IMR-90 (cell line): Measurements from ENCODE around the gene CBFA2T3. TPM values are rescaled to one million over a fixed set of nuclear protein-coding genes. Genes with fewer than 3 reads are reported as not detected.
A peak's percentile ranks its signal among the peaks of the same experiment; 100 is the strongest.

Experiments used
- ATAC-seq: fragments of 200-7000 bp; cut with Tn5 transposase; 2 replicates; pipeline ENCODE4 v1.9.1; 2020; ENCODE audit warnings: low read depth, mild to moderate bottlenecking, moderate library complexity
- Bru-seq: library from RNA; stranded (reverse); fragments of 400-500 nt; gene quantifications from one replicate; lab custom pipeline; 2021; lab: Mats Ljungman, UMichigan
- BruChase-seq, 2 experiments: library from RNA; stranded (reverse); fragments of 400-500 nt; gene quantifications; one replicate each; lab custom pipeline; 2021; lab: Mats Ljungman, UMichigan
- BruUV-seq: library from RNA; stranded (reverse); fragments of 400-500 nt; replicated peaks from 2 replicates; lab custom pipeline; 2021; lab: Mats Ljungman, UMichigan
- CTCF ChIA-PET: fragments of 300-600 bp; formaldehyde crosslinking; extraction: SDS; loops from one replicate; lab custom pipeline; 2021; ENCODE audit warnings: antibody characterized with exemption; lab: Yijun Ruan, JAX
- POLR2A ChIA-PET: fragments of 300-600 bp; sonication (Branson Sonifier 250); formaldehyde crosslinking; loops from one replicate; lab custom pipeline; 2022; ENCODE audit warnings: antibody characterized with exemption; ENCODE audit not compliant: unreplicated experiment; lab: Charles Lee
- DNase-seq: peaks from one replicate; pipeline ENCODE4 v3.0.0; 2013
- H2AFZ ChIP-seq: replicated peaks from 2 replicates; pipeline ENCODE3; 2013; ENCODE audit warnings: low read length, mild to moderate bottlenecking; ENCODE audit not compliant: poor library complexity
- H2AK5ac ChIP-seq: 2 replicates; pipeline ENCODE4 v1.6.1; 2013; ENCODE audit warnings: low read depth, low read length, inconsistent platforms
- H2AK9ac ChIP-seq: replicated peaks from 2 replicates; pipeline ENCODE3; 2013; ENCODE audit warnings: mild to moderate bottlenecking, low read depth, low read length, moderate library complexity; ENCODE audit not compliant: poor library complexity
- H2BK120ac ChIP-seq: 2 replicates; pipeline ENCODE4 v1.6.1; 2013; ENCODE audit warnings: low read depth, low read length, inconsistent platforms
- H2BK15ac ChIP-seq: 3 replicates; pipeline ENCODE4 v1.6.1; 2013; ENCODE audit warnings: low read depth, low read length, inconsistent platforms
- H2BK20ac ChIP-seq: 2 replicates; pipeline ENCODE4 v1.6.1; 2013; ENCODE audit warnings: low read depth, mild to moderate bottlenecking, inconsistent platforms, low read length, moderate library complexity
- H2BK5ac ChIP-seq: 2 replicates; pipeline ENCODE4 v1.6.1; 2013; ENCODE audit warnings: mild to moderate bottlenecking, low read depth, low read length, inconsistent platforms; ENCODE audit not compliant: poor library complexity, severe bottlenecking
- H3K14ac ChIP-seq: replicated peaks from 2 replicates; pipeline ENCODE4 v1.6.1; 2013; ENCODE audit warnings: low read depth, low read length, inconsistent platforms
- H3K18ac ChIP-seq: 2 replicates; pipeline ENCODE4 v1.6.1; 2013; ENCODE audit warnings: low read depth, low read length, control low read depth
- H3K23ac ChIP-seq: 2 replicates; pipeline ENCODE4 v1.6.1; 2013; ENCODE audit warnings: low read depth, low read length, inconsistent platforms
- H3K27ac ChIP-seq: 2 replicates; pipeline ENCODE4 v1.5.1; 2013; ENCODE audit warnings: mild to moderate bottlenecking, control low read depth, low read length; ENCODE audit not compliant: insufficient read depth
- H3K27me3 ChIP-seq: 2 replicates; pipeline ENCODE4 v1.6.1; 2013; ENCODE audit warnings: low read length; ENCODE audit not compliant: control insufficient read depth, insufficient read depth
- H3K36me3 ChIP-seq: 2 replicates; pipeline ENCODE4 v1.6.1; 2013; ENCODE audit warnings: low read length, mixed read lengths; ENCODE audit not compliant: control insufficient read depth, insufficient read depth
- H3K4ac ChIP-seq: 2 replicates; pipeline ENCODE4 v1.6.1; 2013; ENCODE audit warnings: low read depth, low read length, inconsistent platforms
- H3K4me1 ChIP-seq: 2 replicates; pipeline ENCODE4 v1.6.1; 2013; ENCODE audit warnings: low read length, mixed read lengths; ENCODE audit not compliant: control insufficient read depth, insufficient read depth
- H3K4me2 ChIP-seq: 2 replicates; pipeline ENCODE4 v1.6.1; 2013; ENCODE audit warnings: low read depth, mild to moderate bottlenecking, control low read depth, low read length, moderate library complexity
- H3K4me3 ChIP-seq: 2 replicates; pipeline ENCODE4 v1.5.1; 2013; ENCODE audit warnings: low read depth, mild to moderate bottlenecking, control low read depth, low read length, moderate library complexity; ENCODE audit not compliant: insufficient read depth
- H3K56ac ChIP-seq: 2 replicates; pipeline ENCODE4 v1.6.1; 2013; ENCODE audit warnings: low read length, inconsistent platforms; ENCODE audit not compliant: insufficient read depth; ENCODE audit errors: extremely low read depth
- H3K79me1 ChIP-seq, 2 experiments: 2 replicates each; pipeline ENCODE4 v1.6.1; 2013; ENCODE audit warnings: low read length in 2 of 2, inconsistent platforms in 1 of 2, low read depth in 1 of 2
- H3K9ac ChIP-seq: 2 replicates; pipeline ENCODE4 v1.6.1; 2013; ENCODE audit warnings: low read depth, low read length, control low read depth
- H3K9me1 ChIP-seq: 2 replicates; pipeline ENCODE4 v1.6.1; 2013; ENCODE audit warnings: low read length, inconsistent platforms; ENCODE audit not compliant: insufficient read depth
- H3K9me3 ChIP-seq: 2 replicates; pipeline ENCODE4 v1.6.1; 2013; ENCODE audit warnings: low read length; ENCODE audit not compliant: control insufficient read depth, insufficient read depth
- H4K20me1 ChIP-seq: 2 replicates; pipeline ENCODE4 v1.6.1; 2013; ENCODE audit warnings: low read length, inconsistent platforms; ENCODE audit not compliant: insufficient read depth
- H4K5ac ChIP-seq: 2 replicates; pipeline ENCODE4 v1.6.1; 2013; ENCODE audit warnings: mild to moderate bottlenecking, low read depth, low read length, control low read depth
- H4K8ac ChIP-seq, 2 experiments: 2 replicates each; pipeline ENCODE4 v1.6.1; 2013; ENCODE audit warnings: low read depth in 2 of 2, low read length in 2 of 2, control low read depth in 1 of 2, inconsistent platforms in 1 of 2
- H4K91ac ChIP-seq: 2 replicates; pipeline ENCODE4 v1.6.1; 2013; ENCODE audit warnings: low read depth, low read length, inconsistent platforms; ENCODE audit not compliant: insufficient read depth
- BHLHE40 ChIP-seq: fragments of 150-350 bp; IDR thresholded peaks from 2 replicates; pipeline ENCODE4 v1.6.1; 2016; ENCODE audit warnings: mild to moderate bottlenecking, low read depth, low read length
- FOS ChIP-seq: fragments of 150-350 bp; IDR thresholded peaks from 2 replicates; pipeline ENCODE4 v1.6.1; 2016; ENCODE audit warnings: low read depth, low read length
- MAFK ChIP-seq: IDR thresholded peaks from 2 replicates; pipeline ENCODE4 v1.6.1; 2012; ENCODE audit warnings: low read depth, low read length, improper control_type of control experiment
- NFE2L2 ChIP-seq: fragments of 150-350 bp; IDR thresholded peaks from 2 replicates; pipeline ENCODE4 v1.6.1; 2016; ENCODE audit warnings: low read depth, mild to moderate bottlenecking, low read length
- RCOR1 ChIP-seq: IDR thresholded peaks from 2 replicates; pipeline ENCODE4 v1.6.1; 2012; ENCODE audit warnings: mild to moderate bottlenecking, low read length, improper control_type of control experiment; ENCODE audit not compliant: insufficient replicate concordance
- RFX5 ChIP-seq: IDR thresholded peaks from 2 replicates; pipeline ENCODE4 v1.8.0; 2012; ENCODE audit warnings: low read depth, mild to moderate bottlenecking, low read length, moderate library complexity
- SMC3 ChIP-seq: fragments of 150-350 bp; IDR thresholded peaks from 2 replicates; pipeline ENCODE4 v1.6.1; 2016; ENCODE audit warnings: low read depth, mild to moderate bottlenecking, antibody characterized with exemption, low read length, moderate library complexity
- WGBS, 2 experiments: methylation state at CpG; one replicate each; pipeline versions ENCODE4 v1.1.5 to v1.1.7; 2013; ENCODE audit warnings: missing lambda C conversion rate in 2 of 2; ENCODE audit not compliant: insufficient read length in 1 of 2; ENCODE audit errors: extremely low coverage in 2 of 2; 5-methylcytosine and 5-hydroxymethylcytosine counted together
- dilution Hi-C: fragments of 300-500 bp; cut with HindIII; formaldehyde crosslinking; loops from one replicate; pipeline ENCODE4 v1.14.3; 2018; ENCODE audit warnings: low sequenced_read_pairs; ENCODE audit not compliant: unreplicated experiment
- in situ Hi-C: fragments of 300-500 bp; cut with MboI; formaldehyde crosslinking; loops from 3 replicates; pipeline ENCODE4 v1.14.3; 2019; ENCODE audit warnings: low sequenced_read_pairs, inconsistent platforms, mixed read lengths
- intact Hi-C: fragments of 100-400 bp; cut with micrococcal nuclease; formaldehyde crosslinking; loops from 2 replicates; pipeline ENCODE4 v1.10.0; 2022
- long read RNA-seq: library from polyadenylated mRNA; unstranded; transcript quantifications from one replicate; pipeline ENCODE4 v2.0.0, GENCODE V29; 2021; ENCODE audit not compliant: unreplicated experiment
- polyA plus RNA-seq, 3 experiments: library from polyadenylated mRNA; depleted of rRNA; stranded (reverse); fragments of >200 nt; gene quantifications; 2 replicates each; pipeline ENCODE4 v1.2.3, GENCODE V29; 2012; ENCODE audit warnings: low replicate concordance in 1 of 3
- total RNA-seq: library from RNA; depleted of rRNA; stranded (reverse); fragments of >200 nt; gene quantifications from 2 replicates; pipeline ENCODE4 v1.2.3, GENCODE V29; 2012; rRNA removed

The CBFA2T3 gene
- total RNA-seq (not detected in 2 replicates), polyA plus RNA-seq (2012; rRNA removed) (not detected in 2 replicates), Bru-seq, nascent RNA (percentile 6 among the genes with signal in this experiment), BruChase-seq, experiment 1, labeled RNA remaining after a 6-hour chase (percentile 6 among the genes with signal in this experiment), BruChase-seq, experiment 2, labeled RNA remaining after a 2-hour chase (percentile 5 among the genes with signal in this experiment)
- polyA plus RNA-seq (2012; cell fraction: cytosol; rRNA removed): not detected in 2 replicates
- 0.03 TPM in 1 of 2 replicates, not detected in the other for polyA plus RNA-seq (2012; cell fraction: nucleus; rRNA removed; ENCODE audit: low replicate concordance)
- long read RNA-seq: 0 reads

DNA sequence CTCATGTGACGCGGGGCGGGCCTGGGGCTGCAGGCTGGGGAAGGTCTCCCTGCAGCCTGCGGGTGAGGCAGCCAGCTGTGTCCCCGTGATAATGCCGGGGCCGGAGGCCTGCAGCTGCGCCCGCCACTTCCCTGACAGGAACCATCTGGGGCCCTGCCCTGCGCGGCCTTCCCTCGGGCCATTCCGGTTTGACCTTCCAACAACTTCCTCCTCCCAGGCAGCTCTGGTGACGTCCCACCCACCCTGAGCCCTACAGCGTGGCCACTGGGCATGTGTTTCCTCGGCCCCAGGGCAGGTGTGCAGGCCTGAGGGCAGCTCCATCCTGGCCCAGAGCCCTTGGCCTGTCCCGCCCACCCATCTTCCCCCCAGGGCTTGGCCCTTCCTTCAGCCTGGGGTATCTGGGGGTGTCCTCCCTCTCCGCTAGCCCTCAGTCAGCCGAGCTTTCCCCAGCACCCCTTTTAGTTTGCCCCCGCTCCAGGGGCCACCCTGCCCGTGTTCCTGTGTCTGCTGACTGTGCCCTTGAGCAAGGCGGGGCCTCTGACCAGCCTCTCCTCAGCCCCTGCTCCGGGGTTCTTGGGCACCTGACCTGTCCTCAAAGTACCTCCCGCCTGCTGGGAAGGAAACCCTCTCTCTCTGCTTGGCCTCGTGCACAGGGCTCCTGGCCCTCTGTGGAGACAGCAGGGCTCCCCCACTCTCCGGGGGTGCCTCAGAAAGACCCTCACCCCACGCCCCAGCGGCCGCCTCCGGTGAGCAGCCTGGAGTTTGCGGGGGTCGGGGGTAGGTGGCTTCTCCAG is at the start of gene CBFA2T3:
CBFA2T3 (minus strand) TSS at position 190 of the 794 bp plus-strand sequence. CDS start 400 bp downstream, outside the sequence.
- ATAC-seq: 0 out of 2 replicates have a peak, but pooled peaks have one; percentile 24

More for the DNA sequence above, at the start of gene CBFA2T3:
- WGBS, 2 experiments: 21% methylated on average over 13 of the region's 32 CpGs; no CpG with 5 or more reads in 1 of the 2 experiments
- Histone ChIP-seq H3K4me1 (no peaks in the 10 kb centered on the region), H4K8ac (no peak within 1 kb of the TSS), H2BK120ac (no peak within 1 kb of the TSS), H4K5ac (no peak within 1 kb of the TSS), H3K14ac (no peak within 1 kb of the TSS), H2AK5ac (no peak within 1 kb of the TSS), H3K23ac (no peak within 1 kb of the TSS), H3K4me3 (no peak within 1 kb of the TSS), H3K79me1 (no peaks in the 10 kb centered on the region), H3K27ac (no peak within 1 kb of the TSS), H3K9me1 (no peaks in the 10 kb centered on the region), H4K20me1 (no peaks in the 10 kb centered on the region), H2AFZ (no peak within 1 kb of the TSS), H2BK20ac (no peak within 1 kb of the TSS), H3K9me3 (no peaks in the 10 kb centered on the region), H3K18ac (no peak within 1 kb of the TSS), H3K4ac (no peak within 1 kb of the TSS), H2BK15ac (no peak within 1 kb of the TSS), H2BK5ac (no peak within 1 kb of the TSS), H4K91ac (no peak within 1 kb of the TSS), H3K9ac (no peak within 1 kb of the TSS), H3K56ac (no peak within 1 kb of the TSS), H3K36me3 (no peaks in the 10 kb centered on the region), H3K27me3 (peaks cover 37% of the 10 kb centered on the region), H2AK9ac (no peak within 1 kb of the TSS), H3K4me2 (no peak within 1 kb of the TSS)
- no TSS peak for BruUV-seq
- in situ Hi-C loops (no loop called here), dilution Hi-C loops (no loop called here), intact Hi-C loops (no loop called here)
- DNase-seq: no peak
- POLR2A ChIA-PET: no interaction called here
- CTCF ChIA-PET: no interaction called here
- TF ChIP-seq RFX5: no peak
- TF ChIP-seq BHLHE40: no peak
- TF ChIP-seq MAFK: no peak
- no peak for TF ChIP-seq NFE2L2
- no peak for TF ChIP-seq SMC3
- TF ChIP-seq RCOR1: no peak
- TF ChIP-seq FOS: no peak
